K562 (cell line): ENCODE data around the gene LILRA5. TPM values are rescaled to one million over a fixed set of nuclear protein-coding genes. Genes with fewer than 3 reads are reported as not detected.
A peak's percentile ranks its signal among the peaks of the same experiment; 100 is the strongest.

Experiments
- ATAC-seq: fragments of 200-7000 bp; cut with Tn5 transposase; 3 replicates; pipeline ENCODE4 v1.9.1; 2020; ENCODE audit warnings: moderate library complexity
- BruUV-seq: library from RNA; stranded (reverse); fragments of 400-500 nt; replicated peaks from 2 replicates; lab custom pipeline; 2021; lab: Mats Ljungman, UMichigan
- CTCF ChIA-PET: fragments of 300-600 bp; formaldehyde crosslinking; extraction: SDS; loops from one replicate; lab custom pipeline; 2021; ENCODE audit warnings: low intra/inter-chr PET ratio; lab: Yijun Ruan, JAX
- POLR2A ChIA-PET: fragments of 300-600, 350-650 bp; sonication (Branson Sonifier 250); formaldehyde crosslinking; extraction: SDS; loops from one replicate; lab custom pipeline; 2021; ENCODE audit warnings: antibody characterized with exemption, inconsistent platforms; lab: Yijun Ruan, JAX
- DNase-seq, 4 experiments: peaks; one replicate each; pipeline versions ENCODE4 v3.0.0 to v3.0.0-alpha.2; 2011 to 2018; ENCODE audit warnings: low spot score in 3 of 4, mixed read lengths in 3 of 4; ENCODE audit errors: extremely low read depth in 1 of 4
- FAIRE-seq: peaks from 2 replicates; lab custom pipeline; 2011; peaks lifted over from hg19 to GRCh38; lab: Jason Lieb, UNC
- H2AFZ ChIP-seq: 2 replicates; pipeline ENCODE4 v1.6.0; 2011; ENCODE audit warnings: low read depth, low read length, control low read depth, inconsistent platforms
- H3K27ac ChIP-seq: fragments of 200-600 bp; 3 replicates; pipeline ENCODE4 v1.8.0; 2011; ENCODE audit warnings: low read depth, mild to moderate bottlenecking, control low read depth, inconsistent platforms, low read length, moderate library complexity, mixed read lengths; ENCODE audit errors: extremely low read depth
- H3K27me3 ChIP-seq, 2 experiments: fragments of 300-600 bp in 1 of 2; 2 replicates in 1 of 2; 3 replicates in 1 of 2; pipeline versions ENCODE4 v1.6.0 to v1.8.0; 2011; ENCODE audit warnings: inconsistent platforms in 2 of 2, low read length in 2 of 2, mild to moderate bottlenecking in 1 of 2, mixed read lengths in 1 of 2, moderate library complexity in 1 of 2; ENCODE audit not compliant: control insufficient read depth in 2 of 2, insufficient read depth in 2 of 2
- H3K36me3 ChIP-seq: fragments of 300-600 bp; 3 replicates; pipeline ENCODE4 v1.8.0; 2011; ENCODE audit warnings: mild to moderate bottlenecking, low read length, inconsistent platforms; ENCODE audit not compliant: control insufficient read depth, insufficient read depth
- H3K4me1 ChIP-seq, 2 experiments: fragments of 200-600 bp in 1 of 2; replicated peaks in 1 of 2; 2 replicates in 1 of 2; 3 replicates in 1 of 2; pipeline versions ENCODE4 v1.5.1 to v1.8.0; 2011; ENCODE audit warnings: inconsistent platforms in 2 of 2, low read length in 2 of 2, mild to moderate bottlenecking in 1 of 2, mixed read lengths in 1 of 2, moderate library complexity in 1 of 2; ENCODE audit not compliant: control insufficient read depth in 2 of 2, insufficient read depth in 2 of 2
- H3K4me2 ChIP-seq: 2 replicates; pipeline ENCODE4 v1.6.1; 2011; ENCODE audit warnings: low read length, control low read depth, inconsistent platforms, mixed read lengths; ENCODE audit not compliant: insufficient read depth
- H3K4me3 ChIP-seq: fragments of 200-600 bp; sonication (generic), shearing (Covaris generic); 2 replicates; pipeline ENCODE4 v1.5.1; 2016; ENCODE audit warnings: control low read depth, inconsistent platforms
- H3K79me2 ChIP-seq: fragments of 200-600 bp; 3 replicates; pipeline ENCODE4 v1.8.0; 2011; ENCODE audit warnings: low read length, inconsistent platforms; ENCODE audit not compliant: control insufficient read depth, insufficient read depth
- H3K9ac ChIP-seq, 2 experiments: 2 replicates each; pipeline versions ENCODE4 v1.6.0 to v1.6.1; 2011; ENCODE audit warnings: low read depth in 2 of 2, low read length in 2 of 2, control low read depth in 1 of 2, inconsistent platforms in 1 of 2, mild to moderate bottlenecking in 1 of 2, mixed read lengths in 1 of 2; ENCODE audit not compliant: insufficient read depth in 1 of 2
- H3K9me1 ChIP-seq: one replicate; pipeline ENCODE4 v1.6.0; 2011; ENCODE audit warnings: inconsistent platforms, mild to moderate bottlenecking, low read length, moderate library complexity; ENCODE audit not compliant: control insufficient read depth, insufficient read depth
- H3K9me3 ChIP-seq: replicated peaks from 2 replicates; pipeline ENCODE4 v1.5.1; 2011; ENCODE audit warnings: low read depth, low read length, inconsistent platforms; ENCODE audit not compliant: control insufficient read depth, insufficient read depth
- H4K20me1 ChIP-seq: replicated peaks from 2 replicates; pipeline ENCODE4 v1.6.1; 2011; ENCODE audit warnings: low read length, inconsistent platforms, mixed read lengths; ENCODE audit not compliant: control insufficient read depth, insufficient read depth
- ETS2 ChIP-seq: IDR thresholded peaks from 2 replicates; pipeline ENCODE4 v1.6.1; 2016; ENCODE audit warnings: borderline replicate concordance, missing genetic modification characterization, mild to moderate bottlenecking, moderate library complexity, missing compliant biosample characterization; ENCODE audit not compliant: poor library complexity, severe bottlenecking
- FOXK1 ChIP-seq: sonication (generic); formaldehyde crosslinking; IDR thresholded peaks from 2 replicates; pipeline ENCODE4 v1.8.0; 2022; ENCODE audit warnings: missing genetic modification reagents, mild to moderate bottlenecking, borderline replicate concordance
- FOXP1 ChIP-seq: sonication (generic); formaldehyde crosslinking; IDR thresholded peaks from 2 replicates; pipeline ENCODE4 v1.8.0; 2022; ENCODE audit warnings: mild to moderate bottlenecking, missing genetic modification reagents
- GABPB1 ChIP-seq: sonication (generic); formaldehyde crosslinking; IDR thresholded peaks from 2 replicates; pipeline ENCODE4 v1.8.0; 2022; ENCODE audit warnings: mild to moderate bottlenecking, missing genetic modification reagents
- GATAD2A ChIP-seq: fragments of 450-650 bp; IDR thresholded peaks from 2 replicates; pipeline ENCODE4 v1.6.1; 2017
- MAFG ChIP-seq: fragments of 450-650 bp; conservative IDR thresholded peaks from 2 replicates; pipeline ENCODE4 v1.6.1; 2016; ENCODE audit warnings: missing genetic modification characterization, missing compliant biosample characterization
- NFRKB ChIP-seq: fragments of 450-650 bp; IDR thresholded peaks from 2 replicates; pipeline ENCODE4 v1.6.1; 2016; ENCODE audit warnings: low read depth
- PML ChIP-seq: IDR thresholded peaks from 2 replicates; pipeline ENCODE4 v1.6.1; 2012; ENCODE audit warnings: low read length, inconsistent platforms
- RAD21 ChIP-seq, 2 experiments: fragments of 250-450 bp in 1 of 2; fragments of 450-650 bp in 1 of 2; sonication (Bioruptor Pico) in 1 of 2; formaldehyde crosslinking in 1 of 2; IDR thresholded peaks in 1 of 2; conservative IDR thresholded peaks in 1 of 2; 2 replicates each; pipeline versions ENCODE4 v1.4.0 to v1.8.0; 2020 to 2022; ENCODE audit warnings: mild to moderate bottlenecking in 2 of 2, moderate library complexity in 1 of 2
- SLC30A9 ChIP-seq: fragments of 250-450 bp; sonication (Bioruptor Pico); IDR thresholded peaks from 2 replicates; pipeline ENCODE4 v1.8.0; 2022; ENCODE audit warnings: mild to moderate bottlenecking, moderate library complexity
- ZEB2 ChIP-seq: fragments of 450-650 bp; IDR thresholded peaks from 2 replicates; pipeline ENCODE4 v1.6.1; 2016
- ZNF134 ChIP-seq: fragments of 250-450 bp; sonication (Bioruptor Pico); conservative IDR thresholded peaks from 2 replicates; pipeline ENCODE4 v1.4.0; 2020
- ZNF444 ChIP-seq: fragments of 250-450 bp; sonication (Bioruptor Pico); IDR thresholded peaks from 2 replicates; pipeline ENCODE4 v1.4.0; 2020; ENCODE audit warnings: mild to moderate bottlenecking, moderate library complexity
- ZNF695 ChIP-seq: fragments of 450-650 bp; formaldehyde crosslinking; IDR thresholded peaks from 2 replicates; pipeline ENCODE4 v1.4.0; 2020; ENCODE audit warnings: mild to moderate bottlenecking, moderate library complexity
- WGBS: fragments of 100-300 bp; shearing (Covaris generic); methylation state at CpG from one replicate; pipeline ENCODE4 v1.1.6; 2016; ENCODE audit warnings: low coverage, mixed read lengths; ENCODE audit not compliant: insufficient coverage; ENCODE audit errors: missing lambda C conversion rate; 5-methylcytosine and 5-hydroxymethylcytosine counted together
- in situ Hi-C: fragments of 300-500 bp; cut with MboI; formaldehyde crosslinking; loops from 4 replicates; pipeline ENCODE4 v1.15.0; 2018; ENCODE audit warnings: inconsistent platforms, mixed read lengths
- intact Hi-C: fragments of 100-400 bp; cut with micrococcal nuclease; formaldehyde crosslinking; loops from 2 replicates; pipeline ENCODE4 v1.14.2; 2022
- polyA plus RNA-seq, 8 experiments: library from polyadenylated mRNA; depleted of rRNA in 4 of 8; stranded (reverse) in 5 of 8; unstranded in 3 of 8; fragments of >200 nt; fragmentation: Nextera tagmentation in 2 of 8; fragmentation: Illumina TruSeq in 1 of 8; extraction: Ambion mirVana in 2 of 8; extraction: Trizol in 1 of 8; gene quantifications; 2 replicates each; pipeline versions ENCODE4 v1.2.1 to v1.2.3, GENCODE V29; 2011 to 2014; ENCODE audit warnings: inconsistent platforms in 1 of 8, missing spikeins in 1 of 8
- total RNA-seq, 7 experiments: library from RNA; depleted of rRNA in 6 of 7; stranded (reverse); fragments of >200 nt in 6 of 7; fragmentation: Illumina TruSeq in 2 of 7; extraction: Trizol in 2 of 7; gene quantifications; 2 replicates each; pipeline versions ENCODE4 v1.2.1 to v1.2.3, GENCODE V29; 2011 to 2021; ENCODE audit warnings: low replicate concordance in 1 of 7
- TF ChIP-seq, protein P1 (sequence below): fragments of 250-450 bp; sonication (Bioruptor Pico); IDR thresholded peaks from 2 replicates; pipeline ENCODE4 v1.5.0; 2022; ENCODE audit warnings: mild to moderate bottlenecking
- TF ChIP-seq, protein P2 (sequence below), 3 experiments: fragments of 200-800 bp in 1 of 3; sonication (Bioruptor generic) in 1 of 3; sonication (generic) in 1 of 3; formaldehyde crosslinking in 1 of 3; IDR thresholded peaks; 2 replicates each; pipeline versions ENCODE4 v1.6.1 to v1.8.0; 2016 to 2022; ENCODE audit warnings: mild to moderate bottlenecking in 2 of 3, missing compliant biosample characterization in 2 of 3, missing genetic modification characterization in 2 of 3, missing genetic modification reagents in 1 of 3
- TF ChIP-seq, protein P3 (sequence below): fragments of 250-450 bp; sonication (Bioruptor Pico); IDR thresholded peaks from 2 replicates; pipeline ENCODE4 v1.4.0; 2020; ENCODE audit warnings: mild to moderate bottlenecking

LILRA5 gene
- total and polyA plus RNA-seq, 9 of the 15 experiments (the other 6 are each of a cell fraction or from before 2014, with no cell fraction given), result not detected

DNA sequence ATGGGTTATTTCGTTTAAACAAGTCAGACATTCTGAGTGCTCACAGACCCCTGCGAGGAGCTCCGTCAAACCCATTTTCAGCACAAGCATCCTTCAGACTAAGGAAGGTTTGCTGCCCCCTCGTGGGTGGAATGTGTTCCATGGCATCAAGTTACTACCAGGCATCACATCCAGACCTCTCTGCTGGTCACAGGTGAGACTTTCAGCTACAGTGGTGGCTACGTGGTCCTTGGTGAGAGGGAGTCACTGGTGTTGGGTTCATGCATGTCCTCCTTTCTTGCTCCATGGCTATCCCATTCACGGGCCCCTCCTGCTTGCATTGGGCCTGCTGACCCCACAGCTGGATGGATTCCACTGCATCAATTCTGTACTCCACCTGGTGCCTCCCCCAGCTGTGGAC is 46.8 kb downstream of the LILRA5 start:
- Histone ChIP-seq H2AFZ (no peak overlapping the region), H3K27ac (no peak overlapping the region), H3K9ac (no peak overlapping the region), H3K4me3 (no peak overlapping the region), H3K9me1 (no peaks in the 10 kb centered on the region), H3K27me3 (peaks cover 10 to 24% of the 10 kb centered on the region in 2 experiments), H3K79me2 (no peaks in the 10 kb centered on the region), H3K4me1 (no peaks in the 10 kb centered on the region), H3K36me3 (no peaks in the 10 kb centered on the region), H3K9me3 (no peaks in the 10 kb centered on the region), H4K20me1 (peaks cover 8% of the 10 kb centered on the region; the same call in 1 of the 2 replicates), H3K4me2 (no peak overlapping the region)
- BruUV-seq, result no TSS peak
- intact Hi-C loops, result no loop called here
- WGBS, result 3% methylated on average over 6 of the region's 6 CpGs
- ChIA-PET POLR2A (interaction anchor here (0.6 to 1.5 kb wide), 4 partner anchors 56 to 123 kb away, joined by 3 to 5 read pairs (median 4); partner anchors contain the start of gene RPS9), CTCF (interaction anchor here (1.2 kb wide), 1 partner anchor 98 kb away, joined by 6 read pairs; no protein-coding TSS in a partner anchor)
- DNase-seq (peak; percentile 69 to 83 (median 72)), FAIRE-seq (peak; percentile 95), ATAC-seq (peak; percentile 91)
- in situ Hi-C loops, result no loop called here
- TF ChIP-seq PML (no peak), ETS2 (tag) (no peak), FOXK1 (no peak), RAD21 (CRISPR knock-in tag; conservative IDR thresholded peaks at IDR 0.05 in 1 of 2, IDR thresholded peaks at IDR 0.05 in 1 of 2) (peak in 1 of 2 experiments; percentile 58; a peak in 2 of 4 replicates), ZNF444 (CRISPR knock-in tag) (no peak), ZEB2 (peak; percentile 86), MAFG (tag) (no peak), ZNF134 (CRISPR knock-in tag) (no peak), FOXP1 (CRISPR knock-in tag) (no peak), ZNF695 (CRISPR knock-in tag) (no peak), GABPB1 (no peak), GATAD2A (no peak), SLC30A9 (CRISPR knock-in tag) (no peak), NFRKB (no peak)
- TF ChIP-seq, protein P1, sequence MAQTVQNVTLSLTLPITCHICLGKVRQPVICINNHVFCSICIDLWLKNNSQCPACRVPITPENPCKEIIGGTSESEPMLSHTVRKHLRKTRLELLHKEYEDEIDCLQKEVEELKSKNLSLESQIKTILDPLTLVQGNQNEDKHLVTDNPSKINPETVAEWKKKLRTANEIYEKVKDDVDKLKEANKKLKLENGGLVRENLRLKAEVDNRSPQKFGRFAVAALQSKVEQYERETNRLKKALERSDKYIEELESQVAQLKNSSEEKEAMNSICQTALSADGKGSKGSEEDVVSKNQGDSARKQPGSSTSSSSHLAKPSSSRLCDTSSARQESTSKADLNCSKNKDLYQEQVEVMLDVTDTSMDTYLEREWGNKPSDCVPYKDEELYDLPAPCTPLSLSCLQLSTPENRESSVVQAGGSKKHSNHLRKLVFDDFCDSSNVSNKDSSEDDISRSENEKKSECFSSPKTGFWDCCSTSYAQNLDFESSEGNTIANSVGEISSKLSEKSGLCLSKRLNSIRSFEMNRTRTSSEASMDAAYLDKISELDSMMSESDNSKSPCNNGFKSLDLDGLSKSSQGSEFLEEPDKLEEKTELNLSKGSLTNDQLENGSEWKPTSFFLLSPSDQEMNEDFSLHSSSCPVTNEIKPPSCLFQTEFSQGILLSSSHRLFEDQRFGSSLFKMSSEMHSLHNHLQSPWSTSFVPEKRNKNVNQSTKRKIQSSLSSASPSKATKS (CRISPR knock-in tag), result no peak
- TF ChIP-seq, protein P2, sequence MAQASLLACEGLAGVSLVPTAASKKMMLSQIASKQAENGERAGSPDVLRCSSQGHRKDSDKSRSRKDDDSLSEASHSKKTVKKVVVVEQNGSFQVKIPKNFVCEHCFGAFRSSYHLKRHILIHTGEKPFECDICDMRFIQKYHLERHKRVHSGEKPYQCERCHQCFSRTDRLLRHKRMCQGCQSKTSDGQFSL (CRISPR knock-in tag; IDR thresholded peaks at IDR 0.05), result no peak
- TF ChIP-seq, protein P2 (tag; IDR thresholded peaks at IDR 0.05), result no peak
- TF ChIP-seq, protein P3, sequence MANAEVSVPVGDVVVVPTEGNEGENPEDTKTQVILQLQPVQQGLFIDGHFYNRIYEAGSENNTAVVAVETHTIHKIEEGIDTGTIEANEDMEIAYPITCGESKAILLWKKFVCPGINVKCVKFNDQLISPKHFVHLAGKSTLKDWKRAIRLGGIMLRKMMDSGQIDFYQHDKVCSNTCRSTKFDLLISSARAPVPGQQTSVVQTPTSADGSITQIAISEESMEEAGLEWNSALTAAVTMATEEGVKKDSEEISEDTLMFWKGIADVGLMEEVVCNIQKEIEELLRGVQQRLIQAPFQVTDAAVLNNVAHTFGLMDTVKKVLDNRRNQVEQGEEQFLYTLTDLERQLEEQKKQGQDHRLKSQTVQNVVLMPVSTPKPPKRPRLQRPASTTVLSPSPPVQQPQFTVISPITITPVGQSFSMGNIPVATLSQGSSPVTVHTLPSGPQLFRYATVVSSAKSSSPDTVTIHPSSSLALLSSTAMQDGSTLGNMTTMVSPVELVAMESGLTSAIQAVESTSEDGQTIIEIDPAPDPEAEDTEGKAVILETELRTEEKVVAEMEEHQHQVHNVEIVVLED (CRISPR knock-in tag), result no peak
